ENCODE measurements around the gene EML4. TPM values are rescaled to one million over a fixed set of nuclear protein-coding genes. Genes with fewer than 3 reads are reported as not detected.

Gene EML4
- total and polyA plus RNA-seq, 4 experiments from 2014 or later, result 52.8 to 172 (median 140) TPM

GRCh38 chr2:42360890-42361727 lies 192.0 kb downstream of the EML4 start, which contains the start of gene COX7A2L:
Gene COX7A2L (minus strand): TSS chr2:42361217. CDS start chr2:42361161, 56 bp downstream.
- H3K4me3 ChIP-seq (ENCODE audit: low read length in 2 of 2), result peak within 1 kb of the TSS; percentile 84 to 97
- H3K4me1 Mint-ChIP-seq, result peaks cover 37 to 56% (median 48%) of the 10 kb centered on the region in 4 donors
- H3K4me1 ChIP-seq (ENCODE audit: insufficient read depth, low read length), result peaks cover 47% of the 10 kb centered on the region
- intact Hi-C loops (cut with micrococcal nuclease), result loop anchor here (1.0 to 5.0 kb wide), 11 partner anchors 34 to 2000 kb away; partner anchors contain the start of genes CAMKMT, EML4, KCNG3 and PPM1B
- ChIA-PET POLR2A (ENCODE audit: partially characterized antibody) (interaction anchor here (0.6 to 3.0 kb wide), 19 partner anchors 8 to 1235 kb away, joined by 3 to 12 read pairs (median 4); partner anchors contain the start of gene THADA), CTCF (ENCODE audit: partially characterized antibody) (interaction anchor here (1.1 to 2.7 kb wide), 5 partner anchors 18 to 492 kb away, joined by 4 to 8 read pairs (median 5); no protein-coding TSS in a partner anchor)
- H3K36me3 Mint-ChIP-seq, result peaks cover 5 to 12% of the 10 kb centered on the region in 2 donors
- H3K36me3 ChIP-seq (ENCODE audit: insufficient read depth, low read length), result no peaks in the 10 kb centered on the region
- H3K4me3 Mint-ChIP-seq, result peak within 1 kb of the TSS; percentile 89 to 97 (median 94)
- no peaks in the 10 kb centered on the region for H3K27me3 Mint-ChIP-seq
- H3K9me3 Mint-ChIP-seq, result no peaks in the 10 kb centered on the region
- no peaks in the 10 kb centered on the region for H3K27me3 ChIP-seq (ENCODE audit: insufficient read depth, low read length)
- H3K27ac ChIP-seq (ENCODE audit: low read depth, low read length), result peak within 1 kb of the TSS; percentile 93
- H3K27ac Mint-ChIP-seq, result peak within 1 kb of the TSS; percentile 96 to 100 (median 98)
- no peaks in the 10 kb centered on the region for H3K9me3 ChIP-seq (ENCODE audit: control insufficient read depth in 1 of 2, low read length in 2 of 2)
- peak; percentile 96 to 97 (median 97) for DNase-seq

GRCh38 chr2:42361728-42362283 lies 192.7 kb downstream of the EML4 start:
- H3K27ac ChIP-seq (ENCODE audit: low read depth, low read length), result peak overlapping the region; percentile 93
- ChIA-PET POLR2A (ENCODE audit: partially characterized antibody) (interaction anchor here (0.8 to 3.0 kb wide), 14 partner anchors 9 to 1234 kb away, joined by 3 to 12 read pairs (median 4); partner anchors contain the start of gene THADA), CTCF (ENCODE audit: partially characterized antibody) (interaction anchor here (1.1 to 2.7 kb wide), 6 partner anchors 18 to 520 kb away, joined by 3 to 8 read pairs (median 4); no protein-coding TSS in a partner anchor)
- Mint-ChIP-seq H3K27me3 (no peaks in the 10 kb centered on the region), H3K27ac (peak overlapping the region; percentile 96 to 100 (median 98)), H3K9me3 (peaks cover 0 to 1% (median 0%) of the 10 kb centered on the region in 8 donors), H3K4me3 (peak overlapping the region; percentile 89 to 97 (median 94)), H3K4me1 (peaks cover 34 to 52% (median 43%) of the 10 kb centered on the region in 4 donors), H3K36me3 (peaks cover 5 to 12% of the 10 kb centered on the region in 2 donors)
- no peaks in the 10 kb centered on the region for H3K36me3 ChIP-seq (ENCODE audit: insufficient read depth, low read length)
- no peaks in the 10 kb centered on the region for H3K9me3 ChIP-seq (ENCODE audit: control insufficient read depth in 1 of 2, low read length in 2 of 2)
- no peaks in the 10 kb centered on the region for H3K27me3 ChIP-seq (ENCODE audit: insufficient read depth, low read length)
- H3K4me3 ChIP-seq (ENCODE audit: low read length in 2 of 2), result peak overlapping the region; percentile 32 to 97
- H3K4me1 ChIP-seq (ENCODE audit: insufficient read depth, low read length), result peaks cover 42% of the 10 kb centered on the region
- intact Hi-C loops (cut with micrococcal nuclease), result loop anchor here (1.0 to 5.0 kb wide), 11 partner anchors 35 to 1999 kb away; partner anchors contain the start of genes CAMKMT, EML4, KCNG3 and PPM1B
- no peak for DNase-seq

DNA sequence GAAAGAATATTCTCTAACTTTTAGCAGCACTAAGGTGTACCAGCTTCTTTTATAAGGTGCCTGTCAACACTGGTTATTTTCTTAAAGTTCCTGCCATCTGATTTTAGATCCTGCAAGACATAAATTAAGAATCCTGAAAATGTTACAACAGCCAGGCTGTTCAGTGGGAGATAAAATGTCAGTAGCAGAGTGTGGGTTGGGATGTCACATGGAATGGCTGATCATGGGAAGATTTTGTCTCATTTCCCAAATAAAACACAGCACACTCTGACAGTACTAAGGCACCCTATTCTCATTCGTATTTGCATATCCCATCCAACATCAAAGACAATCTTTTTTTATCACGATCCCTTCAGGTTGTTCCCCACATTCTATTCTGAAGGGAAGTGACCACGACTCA lies 194.3 kb downstream of the EML4 start:
- Mint-ChIP-seq H3K27ac (no peak overlapping the region), H3K27me3 (peaks cover 0 to 2% of the 10 kb centered on the region in 2 donors), H3K4me3 (no peak overlapping the region), H3K36me3 (peaks cover 0 to 8% of the 10 kb centered on the region in 2 donors), H3K9me3 (peaks cover 0 to 1% (median 0%) of the 10 kb centered on the region in 8 donors), H3K4me1 (peaks cover 27 to 44% (median 34%) of the 10 kb centered on the region in 4 donors)
- H3K9me3 ChIP-seq (ENCODE audit: control insufficient read depth in 1 of 2, low read length in 2 of 2), result no peaks in the 10 kb centered on the region
- intact Hi-C loops (cut with micrococcal nuclease), result loop anchor here (5.0 kb wide), 2 partner anchors 129 to 1804 kb away; partner anchors contain the start of genes KCNG3 and PPM1B
- peaks cover 33% of the 10 kb centered on the region for H3K4me1 ChIP-seq (ENCODE audit: insufficient read depth, low read length)
- H3K4me3 ChIP-seq (ENCODE audit: low read length in 2 of 2), result no peak overlapping the region
- ChIA-PET POLR2A (ENCODE audit: partially characterized antibody) (no interaction called here), CTCF (ENCODE audit: partially characterized antibody) (interaction anchor here (1.6 kb wide), 1 partner anchor 522 kb away, joined by 3 read pairs; no protein-coding TSS in a partner anchor)
- no peak overlapping the region for H3K27ac ChIP-seq (ENCODE audit: low read depth, low read length)
- no peak for DNase-seq
- H3K27me3 ChIP-seq (ENCODE audit: insufficient read depth, low read length), result peaks cover 2% of the 10 kb centered on the region
- no peaks in the 10 kb centered on the region for H3K36me3 ChIP-seq (ENCODE audit: insufficient read depth, low read length)

DNA sequence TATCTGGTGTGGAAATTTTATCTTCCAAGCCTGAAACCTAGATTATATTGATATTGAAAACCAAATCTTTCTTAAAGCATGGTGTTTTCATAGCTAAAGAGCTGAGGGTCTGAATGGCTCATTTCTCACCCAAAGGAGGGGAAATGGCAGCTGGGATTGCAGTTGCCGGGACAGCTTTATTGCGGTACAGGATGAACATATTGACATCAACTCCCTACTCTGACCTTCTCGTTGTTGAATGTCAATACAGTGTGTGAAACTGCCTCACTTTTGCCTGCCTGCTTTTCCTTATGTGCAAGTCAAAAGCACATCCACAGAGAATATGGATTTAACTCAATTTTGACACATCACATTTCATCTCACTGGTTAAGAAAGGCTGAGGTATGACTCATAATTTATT lies 195.5 kb downstream of the EML4 start:
- DNase-seq, result no peak
- Mint-ChIP-seq H3K4me1 (peaks cover 15 to 32% (median 23%) of the 10 kb centered on the region in 4 donors), H3K27ac (no peak overlapping the region), H3K36me3 (peaks cover 0 to 8% of the 10 kb centered on the region in 2 donors), H3K27me3 (peaks cover 0 to 2% of the 10 kb centered on the region in 2 donors), H3K4me3 (no peak overlapping the region), H3K9me3 (peaks cover 0 to 1% (median 0%) of the 10 kb centered on the region in 8 donors)
- no peak overlapping the region for H3K4me3 ChIP-seq (ENCODE audit: low read length in 2 of 2)
- H3K27ac ChIP-seq (ENCODE audit: low read depth, low read length), result no peak overlapping the region
- ChIA-PET CTCF (ENCODE audit: partially characterized antibody) (no interaction called here), POLR2A (ENCODE audit: partially characterized antibody) (no interaction called here)
- no peaks in the 10 kb centered on the region for H3K36me3 ChIP-seq (ENCODE audit: insufficient read depth, low read length)
- intact Hi-C loops (cut with micrococcal nuclease), result loop anchor here (5.0 kb wide), 2 partner anchors 128 to 1803 kb away; partner anchors contain the start of genes KCNG3 and PPM1B
- peaks cover 3% of the 10 kb centered on the region for H3K27me3 ChIP-seq (ENCODE audit: insufficient read depth, low read length)
- peaks cover 20% of the 10 kb centered on the region for H3K4me1 ChIP-seq (ENCODE audit: insufficient read depth, low read length)
- no peaks in the 10 kb centered on the region for H3K9me3 ChIP-seq (ENCODE audit: control insufficient read depth in 1 of 2, low read length in 2 of 2)

- Histone ChIP-seq H3K36me3 (ENCODE audit: insufficient read depth, low read length) (no peaks in the 10 kb centered on the region), H3K4me3 (ENCODE audit: low read length in 2 of 2) (no peak overlapping the region), H3K4me1 (ENCODE audit: insufficient read depth, low read length) (peaks cover 13% of the 10 kb centered on the region), H3K27ac (ENCODE audit: low read depth, low read length) (no peak overlapping the region), H3K27me3 (ENCODE audit: insufficient read depth, low read length) (peaks cover 3% of the 10 kb centered on the region), H3K9me3 (ENCODE audit: control insufficient read depth in 1 of 2, low read length in 2 of 2) (no peaks in the 10 kb centered on the region)
- peaks cover 7 to 18% (median 12%) of the 10 kb centered on the region in 4 donors for H3K4me1 Mint-ChIP-seq
- H3K4me3 Mint-ChIP-seq, result no peak overlapping the region
- no peak for DNase-seq
- intact Hi-C loops (cut with micrococcal nuclease), result no loop called here
- H3K9me3 Mint-ChIP-seq, result peaks cover 0 to 1% (median 0%) of the 10 kb centered on the region in 8 donors
- H3K36me3 Mint-ChIP-seq, result no peaks in the 10 kb centered on the region
- H3K27ac Mint-ChIP-seq, result no peak overlapping the region
- POLR2A ChIA-PET (ENCODE audit: partially characterized antibody), result no interaction called here
- H3K27me3 Mint-ChIP-seq, result peaks cover 0 to 2% of the 10 kb centered on the region in 2 donors
- CTCF ChIA-PET (ENCODE audit: partially characterized antibody), result interaction anchor here (0.6 kb wide), 1 partner anchor 298 kb away, joined by 4 read pairs; no protein-coding TSS in a partner anchor
Observed at GRCh38 chr2:42366411-42366810, 197.3 kb downstream of the EML4 start.

DNA sequence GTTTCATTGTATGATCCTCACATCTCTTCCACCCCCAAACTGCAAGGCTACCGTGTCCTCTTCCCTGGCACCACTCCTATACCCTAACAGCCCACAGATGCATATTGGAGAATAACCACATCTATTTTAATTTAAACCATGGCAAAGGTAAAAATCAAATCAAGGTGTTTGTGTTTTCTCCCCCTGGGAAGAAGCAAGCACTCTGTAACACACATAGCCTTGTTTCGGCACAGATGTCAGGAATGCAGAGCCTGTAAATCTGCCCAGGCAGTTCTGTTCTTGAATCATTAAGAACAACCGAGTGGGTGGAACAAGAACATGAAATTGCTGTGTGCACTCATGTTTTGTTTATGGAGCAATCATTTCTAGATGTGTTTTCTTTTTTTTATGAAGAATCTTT lies 198.7 kb downstream of the EML4 start:
- peaks cover 0 to 1% (median 0%) of the 10 kb centered on the region in 8 donors for H3K9me3 Mint-ChIP-seq
- Histone ChIP-seq H3K4me1 (ENCODE audit: insufficient read depth, low read length) (peaks cover 4% of the 10 kb centered on the region), H3K27me3 (ENCODE audit: insufficient read depth, low read length) (peaks cover 3% of the 10 kb centered on the region), H3K9me3 (ENCODE audit: control insufficient read depth in 1 of 2, low read length in 2 of 2) (no peaks in the 10 kb centered on the region), H3K36me3 (ENCODE audit: insufficient read depth, low read length) (no peaks in the 10 kb centered on the region), H3K27ac (ENCODE audit: low read depth, low read length) (no peak overlapping the region), H3K4me3 (ENCODE audit: low read length in 2 of 2) (no peak overlapping the region)
- intact Hi-C loops (cut with micrococcal nuclease), result no loop called here
- ChIA-PET CTCF (ENCODE audit: partially characterized antibody) (no interaction called here), POLR2A (ENCODE audit: partially characterized antibody) (no interaction called here)
- peaks cover 2 to 9% (median 4%) of the 10 kb centered on the region in 4 donors for H3K4me1 Mint-ChIP-seq
- H3K27ac Mint-ChIP-seq, result no peak overlapping the region
- H3K4me3 Mint-ChIP-seq, result peak overlapping the region in 1 of 8 donors; percentile 50
- H3K27me3 Mint-ChIP-seq, result peaks cover 0 to 2% of the 10 kb centered on the region in 2 donors
- no peak for DNase-seq
- H3K36me3 Mint-ChIP-seq, result no peaks in the 10 kb centered on the region
